GM18907 (cell line): Measurements from ENCODE around the gene WNT4.

Experiments used
- ATAC-seq: cut with Tn5 transposase; IDR thresholded peaks from one replicate; pipeline ENCODE4 v1.9.1; 2021; ENCODE audit warnings: mild to moderate bottlenecking, moderate library complexity; ENCODE audit not compliant: unreplicated experiment

The WNT4 gene

DNA sequence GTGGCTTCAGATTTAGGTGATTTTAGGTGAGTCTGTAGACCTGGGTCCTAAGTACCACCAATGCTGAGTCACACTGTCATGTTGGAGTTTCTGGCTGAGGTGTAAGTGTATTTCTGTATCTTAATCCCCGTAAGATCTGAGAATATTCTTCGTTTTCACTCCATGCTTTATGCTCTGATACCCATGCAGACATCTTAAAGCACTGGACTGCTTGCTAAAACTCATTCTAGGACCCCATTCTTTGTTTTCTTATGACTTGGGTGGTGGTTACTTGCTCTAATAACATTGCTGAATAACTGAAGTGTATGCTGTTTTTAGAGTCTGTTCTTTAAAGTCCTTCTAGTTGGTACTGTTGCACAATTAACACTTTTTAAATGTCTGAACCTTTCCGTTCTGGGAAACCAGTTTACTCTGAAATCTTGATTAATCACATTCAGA, 53.7 kb downstream of the WNT4 start:
- ATAC-seq: no peak

DNA sequence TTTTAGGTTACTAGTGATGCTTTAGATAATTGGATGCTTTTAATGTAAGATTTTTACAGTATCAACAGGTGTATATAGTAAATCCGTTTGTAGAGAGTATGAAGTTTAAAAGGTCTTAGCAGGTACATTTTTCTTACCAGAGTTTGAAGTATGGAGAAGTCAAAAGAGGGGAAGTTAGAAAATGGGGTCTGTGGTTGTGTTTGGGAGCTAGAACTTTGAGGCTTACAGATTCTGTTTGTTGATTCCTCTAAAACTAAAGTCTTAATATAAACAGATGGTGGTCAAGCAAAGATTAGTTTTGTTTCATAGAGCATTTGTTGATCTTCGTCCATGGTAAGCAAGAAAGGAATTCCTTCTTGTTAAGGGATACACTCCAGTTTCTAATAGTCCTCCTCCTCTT, 54.6 kb downstream of the WNT4 start:
- ATAC-seq: no peak

DNA sequence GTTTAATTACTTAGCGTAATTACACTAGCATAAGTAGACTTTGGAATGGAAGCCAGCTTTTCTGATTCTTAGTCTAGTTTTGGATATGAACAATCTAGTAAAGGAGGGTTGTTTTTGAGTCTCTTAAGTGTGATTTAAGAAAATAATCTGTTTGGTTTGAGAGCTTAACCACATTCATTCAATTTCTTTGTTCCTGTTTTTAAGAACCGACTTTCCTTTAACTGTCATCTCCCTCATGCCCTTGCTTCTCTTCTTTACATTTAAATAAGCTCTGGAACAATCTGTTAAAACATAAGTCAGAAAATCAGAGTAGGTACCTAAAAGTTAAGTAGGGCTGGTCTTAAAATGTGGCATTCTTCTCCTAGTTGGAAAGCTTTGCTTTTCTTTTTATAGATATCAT, 62.7 kb downstream of the WNT4 start:
- ATAC-seq: no peak

DNA sequence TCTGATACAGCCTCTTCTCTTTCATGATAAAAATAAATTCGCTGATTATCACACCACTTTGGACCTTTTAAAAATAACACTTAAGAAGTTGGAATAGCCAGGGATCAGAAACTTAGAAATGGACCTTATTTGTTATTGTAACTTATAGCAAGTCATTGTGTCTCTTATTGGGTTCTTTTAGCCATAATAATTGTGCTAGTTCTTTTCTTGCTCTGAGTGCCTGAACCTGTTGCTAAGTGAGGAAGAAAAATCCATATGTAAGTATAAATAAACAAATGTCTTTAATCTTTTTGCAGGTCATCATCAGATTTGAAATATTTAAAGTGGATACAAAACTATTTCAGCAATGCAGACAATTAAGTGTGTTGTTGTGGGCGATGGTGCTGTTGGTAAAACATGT, 64.8 kb downstream of the WNT4 start:
- no peak for ATAC-seq

DNA sequence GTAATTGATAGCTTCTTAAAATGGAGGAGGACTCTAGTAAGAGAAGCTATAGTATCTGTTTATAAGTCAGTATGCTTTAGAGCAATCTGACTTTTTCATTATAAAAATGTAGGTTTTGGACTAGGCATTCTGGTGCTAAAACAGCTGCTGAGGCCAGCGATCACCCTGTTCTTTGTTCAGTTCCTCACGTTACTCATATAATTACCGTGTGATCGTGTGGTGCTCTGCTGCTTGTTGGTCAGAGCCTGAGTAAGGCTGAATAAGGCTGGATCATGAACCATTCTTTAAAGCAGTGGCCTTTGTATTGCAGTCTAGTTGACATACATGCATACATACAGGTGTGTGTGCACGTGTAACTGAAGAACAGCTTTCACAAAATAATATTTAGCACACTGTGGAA, 65.2 kb downstream of the WNT4 start:
- no peak for ATAC-seq

DNA sequence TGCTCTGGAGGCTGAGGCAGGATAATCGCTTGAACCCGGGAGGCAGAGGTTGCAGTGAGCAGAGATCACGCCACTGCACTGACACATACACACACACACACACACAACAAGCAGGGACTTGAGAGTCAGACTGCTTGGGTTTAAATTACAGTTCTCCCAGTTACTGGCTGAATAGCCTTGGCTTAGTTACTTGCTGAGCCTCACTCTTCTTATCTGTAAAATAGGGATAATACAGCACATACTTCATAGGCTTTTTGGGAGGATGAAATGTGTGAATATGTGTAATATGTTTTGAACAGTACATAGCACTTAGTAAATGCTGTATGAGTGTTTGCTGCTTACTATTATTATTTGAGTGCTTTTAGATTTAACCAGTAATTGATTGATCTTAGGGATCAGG, 66.6 kb downstream of the WNT4 start:
- ATAC-seq: no peak

DNA sequence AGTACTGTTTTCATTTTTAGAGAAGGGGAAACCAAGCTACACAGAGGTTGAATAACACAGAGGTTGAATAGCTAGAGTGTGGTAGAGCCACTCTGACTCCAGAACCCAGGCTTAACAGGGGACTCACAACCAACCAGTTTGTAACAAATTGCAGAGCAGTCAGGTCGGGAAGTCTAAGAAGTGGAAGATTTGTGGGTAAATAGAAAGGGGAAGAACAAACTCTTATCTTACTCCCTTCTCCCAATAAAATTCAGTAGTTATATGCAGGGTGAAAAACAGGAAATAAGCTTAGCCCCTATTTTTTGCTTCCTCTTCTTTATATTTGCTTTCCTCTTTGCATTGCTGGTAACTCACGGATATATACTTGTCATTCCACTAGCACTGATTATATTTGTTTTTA, 67.2 kb downstream of the WNT4 start:
- no peak for ATAC-seq

DNA sequence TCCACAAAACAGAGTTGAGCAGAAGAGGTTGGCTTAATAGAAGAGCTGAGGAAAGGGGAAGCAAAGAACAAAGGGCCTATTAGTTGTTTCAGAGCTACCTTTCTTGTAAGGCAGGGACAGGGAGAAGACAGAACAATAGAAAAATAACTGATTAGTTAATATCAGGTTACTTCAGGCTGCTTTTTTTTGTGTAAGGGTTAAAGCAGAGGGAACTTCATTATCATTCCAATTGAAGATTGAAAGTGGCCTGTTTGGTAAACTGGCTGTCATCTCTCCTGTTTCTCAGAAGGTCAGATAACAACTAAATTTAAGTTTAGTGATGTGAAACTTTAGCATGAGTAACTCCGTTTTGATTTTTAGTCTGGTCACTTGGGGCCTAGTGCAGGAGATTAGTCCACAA, 68.1 kb downstream of the WNT4 start:
- no peak for ATAC-seq

DNA sequence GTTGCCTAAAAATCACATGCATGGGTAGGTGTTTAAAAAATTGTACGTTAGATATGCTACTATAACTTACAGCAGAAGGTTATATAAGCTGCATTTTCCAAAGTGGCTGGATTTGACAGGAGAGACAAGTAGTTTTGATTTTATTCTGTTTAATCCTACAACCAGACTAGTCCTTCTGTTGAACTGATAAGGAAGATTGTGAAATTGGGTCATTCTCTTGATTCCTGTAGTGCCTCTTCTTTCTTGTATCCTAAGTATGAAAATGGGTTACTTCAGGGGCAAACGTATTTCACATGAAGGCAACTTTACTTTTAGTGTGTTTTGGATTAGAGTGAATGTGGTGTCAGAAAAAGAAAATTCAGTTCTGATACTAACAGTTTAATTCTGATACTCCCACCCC, 71.4 kb downstream of the WNT4 start:
- no peak for ATAC-seq
